Pons (tissue), 1 donor: ENCODE data around the gene PTRHD1.

Experiments used
- DNase-seq: peaks from one replicate; pipeline ENCODE4 v3.0.0-alpha.2; 2016; ENCODE audit warnings: low spot score

Gene PTRHD1

DNA sequence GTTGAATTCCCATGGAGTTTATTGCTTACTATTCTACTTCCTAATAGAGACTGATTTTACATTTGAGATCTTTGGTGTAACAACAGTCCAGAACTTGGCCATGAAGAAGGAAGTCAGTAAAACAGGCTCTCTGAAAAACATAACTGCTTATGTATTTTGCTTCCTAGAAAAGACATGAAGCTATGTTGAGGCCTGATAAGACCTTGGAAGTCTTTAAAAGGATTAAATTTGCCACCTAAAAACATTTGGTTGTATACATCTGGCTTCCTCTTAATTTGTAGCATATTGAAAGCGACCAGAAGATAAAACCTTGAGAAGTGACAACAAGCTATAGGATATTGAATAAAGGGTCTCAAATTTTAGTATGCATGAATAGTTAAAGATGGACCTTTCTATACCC lies 36.4 kb downstream of the PTRHD1 start:
- no peak for DNase-seq

DNA sequence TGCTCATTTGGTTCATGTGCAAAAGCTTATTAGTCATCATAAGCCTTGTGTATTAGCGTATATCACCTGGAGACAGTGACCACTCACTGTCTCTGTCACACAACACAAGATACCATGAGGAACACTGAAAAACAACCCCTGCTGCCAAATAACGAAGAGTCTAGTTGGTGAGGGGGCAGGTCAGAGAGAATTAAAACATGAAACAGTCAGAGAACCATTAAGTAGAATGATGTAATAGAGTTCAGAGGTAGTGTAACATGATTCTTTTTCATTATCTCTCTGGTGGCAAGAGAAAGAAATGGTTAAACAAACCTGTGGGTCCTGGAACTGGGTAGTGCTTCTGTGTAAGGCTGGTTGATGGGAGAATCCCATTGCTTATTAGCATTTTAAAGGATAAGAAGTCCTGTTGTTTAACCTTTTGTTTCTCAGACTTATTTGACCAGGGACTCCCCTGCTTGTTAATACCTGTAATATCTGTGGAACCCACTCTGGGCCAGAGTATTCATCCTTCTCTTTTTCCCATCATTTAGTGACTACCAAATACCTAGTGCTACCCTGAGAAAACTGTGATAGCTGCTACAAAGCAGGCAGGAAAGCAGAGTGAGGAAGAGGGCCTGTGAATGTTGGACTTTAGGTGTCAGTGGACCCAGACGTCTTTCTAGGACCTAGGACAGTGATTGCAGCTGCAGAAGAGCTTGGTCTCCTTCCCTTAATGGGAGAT lies 38.0 kb downstream of the PTRHD1 start:
- no peak for DNase-seq

DNA sequence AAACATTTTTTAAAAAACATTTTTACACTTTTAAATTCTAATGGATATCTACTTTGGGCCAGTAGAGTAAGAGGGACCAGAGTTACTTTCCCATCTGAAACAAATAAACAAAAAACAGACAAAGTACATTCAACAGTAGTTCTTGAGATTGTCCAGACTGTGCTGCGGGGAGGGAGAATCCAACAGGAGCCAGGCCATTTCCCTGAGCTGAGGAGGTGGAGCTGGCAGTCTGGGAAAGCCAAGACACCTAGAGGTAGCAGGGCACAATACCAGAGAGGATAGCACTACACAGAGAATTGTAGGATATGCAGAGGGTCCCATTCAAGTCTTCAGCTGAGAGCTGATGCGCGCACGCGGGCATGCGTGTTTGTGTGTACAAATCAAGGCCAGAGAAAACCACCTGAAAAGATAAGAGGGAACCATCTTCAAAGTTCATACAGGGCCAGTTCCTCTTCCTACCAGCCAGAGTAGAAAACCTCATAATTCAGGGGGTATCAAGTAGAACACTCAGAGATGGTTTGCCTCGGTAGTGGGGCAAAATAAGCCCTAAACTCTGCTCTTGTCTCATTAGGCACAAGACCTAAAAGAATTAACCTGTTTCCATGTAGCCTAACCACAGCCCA lies 44.0 kb downstream of the PTRHD1 start:
- no peak for DNase-seq

DNA sequence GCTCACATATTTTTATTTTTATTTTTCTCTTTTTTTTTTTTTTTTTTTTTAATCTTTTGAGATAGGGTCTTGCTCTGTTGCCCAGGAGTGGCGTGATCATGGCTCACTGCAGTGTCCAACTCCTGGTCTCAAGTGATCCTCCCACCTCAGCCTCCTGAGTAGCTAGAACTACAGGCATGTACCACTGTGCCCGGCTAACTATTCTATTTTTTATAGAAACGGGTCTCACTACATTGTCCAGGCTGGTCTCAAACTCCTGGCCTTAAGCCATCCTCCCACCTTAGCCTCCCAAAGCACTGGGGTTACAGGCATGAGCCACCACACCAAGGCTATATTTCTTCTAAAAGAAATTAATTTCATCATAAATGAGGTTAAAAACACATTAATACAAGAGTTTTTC lies 45.9 kb downstream of the PTRHD1 start:
- no peak for DNase-seq

DNA sequence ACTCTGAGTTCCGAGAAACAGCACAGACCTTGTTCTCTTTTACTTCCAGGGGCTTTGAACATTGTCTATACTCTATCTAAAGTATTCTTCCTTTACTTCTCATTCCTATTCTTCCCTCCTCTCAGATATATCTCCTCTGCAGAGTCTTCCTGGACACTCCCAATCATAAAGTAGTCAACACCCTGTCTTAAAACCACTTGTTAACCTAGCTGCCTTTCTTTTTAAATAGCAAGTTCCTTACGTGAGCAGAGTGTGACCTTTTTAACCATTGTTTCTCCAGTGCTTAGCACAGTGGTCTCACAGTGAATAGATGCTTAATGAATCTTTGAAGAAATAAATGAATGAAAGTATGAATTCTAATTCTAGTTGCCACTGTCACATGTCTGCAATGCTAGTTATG lies 47.4 kb downstream of the PTRHD1 start:
- DNase-seq, result no peak

DNA sequence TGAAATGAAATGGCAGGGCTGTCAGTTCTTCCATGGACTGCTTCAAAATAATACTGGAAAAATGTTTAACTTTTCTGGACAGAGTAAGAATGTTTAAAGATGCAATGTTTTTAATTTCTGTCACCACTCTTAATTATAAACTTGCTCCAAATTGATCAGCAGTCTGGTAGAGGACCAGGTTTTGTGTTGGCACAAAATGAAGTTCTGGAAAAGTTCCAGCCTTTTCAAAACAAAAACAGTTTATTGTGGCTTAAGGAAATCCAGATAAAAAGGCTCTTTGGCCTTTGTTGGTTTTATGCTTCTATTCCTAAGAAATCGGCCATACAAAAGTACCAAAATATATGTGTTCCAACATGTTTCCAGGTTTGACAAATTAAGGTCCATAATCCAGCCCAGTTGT lies 48.8 kb downstream of the PTRHD1 start:
- peak; percentile 38 for DNase-seq

DNA sequence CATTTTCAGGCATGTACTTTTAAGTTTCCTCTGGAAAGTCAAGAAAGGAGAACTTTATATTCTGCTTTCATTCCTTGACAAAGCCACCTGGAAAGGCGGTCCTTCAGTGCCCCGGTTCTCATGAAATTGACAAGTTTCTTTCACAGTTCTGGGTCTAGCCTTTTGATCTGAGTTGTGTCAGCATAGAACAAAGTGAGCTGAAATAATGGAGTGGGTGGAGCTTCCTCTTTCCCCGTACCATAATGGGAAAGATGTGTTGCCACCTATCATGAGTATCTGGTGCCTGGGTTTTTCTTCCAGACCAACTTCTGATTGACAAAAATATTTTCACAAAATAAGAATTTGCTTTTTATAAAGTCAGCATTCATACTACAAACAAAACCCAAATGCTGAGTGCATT lies 49.3 kb downstream of the PTRHD1 start:
- peak; percentile 37 for DNase-seq

DNA sequence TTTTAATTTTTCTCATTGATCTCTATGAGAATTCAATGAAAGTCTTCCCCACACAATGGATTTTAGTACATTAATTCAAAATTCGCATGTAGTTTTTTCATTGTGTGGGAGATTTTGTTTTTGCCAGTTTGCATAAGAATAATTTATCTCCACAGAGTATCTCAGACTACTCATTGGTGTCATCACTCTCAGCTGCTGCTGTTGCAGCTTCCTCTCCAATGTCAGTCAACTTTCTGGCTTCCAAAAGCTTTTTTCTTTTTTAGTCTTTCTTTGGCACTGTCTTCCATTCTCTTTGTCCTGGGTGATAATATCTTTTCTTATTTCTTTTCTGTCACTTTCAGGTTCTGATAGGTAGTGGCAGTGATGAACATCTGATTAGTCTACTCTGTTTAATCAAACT lies 50.5 kb downstream of the PTRHD1 start:
- no peak for DNase-seq

DNA sequence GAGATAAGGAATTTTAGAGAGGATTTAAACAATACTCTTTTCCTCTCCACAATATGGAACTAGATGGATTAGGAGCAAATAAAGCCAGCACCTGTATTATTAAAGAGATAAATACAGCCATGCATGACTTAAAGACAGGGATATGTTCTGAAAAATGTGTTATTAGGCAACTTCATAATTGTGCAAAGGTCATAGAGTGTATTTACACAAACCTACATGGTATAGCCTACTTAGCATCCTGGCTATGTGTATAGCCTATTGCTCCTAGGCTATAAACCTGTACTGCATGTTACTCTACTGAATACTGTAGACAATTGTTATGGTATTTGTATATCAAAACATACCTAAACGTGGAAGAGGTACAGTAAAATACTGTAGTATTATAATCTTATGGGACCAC lies 53.0 kb downstream of the PTRHD1 start:
- no peak for DNase-seq
